ENCODE measurements around the gene DCUN1D3.

DCUN1D3 gene

GRCh38 chr16:20822521-20823325, 77.4 kb downstream of the DCUN1D3 start:
- DNase-seq (ENCODE audit: low spot score), result no peak

GRCh38 chr16:20821682-20822081, 78.5 kb downstream of the DCUN1D3 start:
- DNase-seq (ENCODE audit: low spot score), result no peak

GRCh38 chr16:20818929-20819585, 81.1 kb downstream of the DCUN1D3 start:
- DNase-seq (ENCODE audit: low spot score), result no peak

GRCh38 chr16:20814784-20815183, 85.4 kb downstream of the DCUN1D3 start:
- DNase-seq (ENCODE audit: low spot score), result no peak

GRCh38 chr16:20812510-20812909, 87.6 kb downstream of the DCUN1D3 start:
- DNase-seq (ENCODE audit: low spot score), result no peak

- no peak for DNase-seq (ENCODE audit: low spot score)
These were observed 88.2 kb downstream of the DCUN1D3 start for GRCh38 chr16:20811889-20812439.

GRCh38 chr16:20807862-20808261, 92.3 kb downstream of the DCUN1D3 start:
- no peak for DNase-seq (ENCODE audit: low spot score)

GRCh38 chr16:20806168-20807050, 93.7 kb downstream of the DCUN1D3 start, which contains the start of the genes ERI2 and REXO5:
Gene ERI2 (minus strand): TSS chr16:20806472. CDS start chr16:20806430, 42 bp downstream.
Gene REXO5 (plus strand): TSS chr16:20806527. CDS start chr16:20806954, 427 bp downstream.
- DNase-seq (ENCODE audit: low spot score), result peak; percentile 94

- DNase-seq (ENCODE audit: low spot score), result peak; percentile 52
These were observed 94.4 kb downstream of the DCUN1D3 start for GRCh38 chr16:20805684-20806167.
